GM21515 (cell line): ENCODE measurements around the gene SMAD1.

Experiments
- ATAC-seq: cut with Tn5 transposase; IDR thresholded peaks from one replicate; pipeline ENCODE4 v1.9.1; 2021; ENCODE audit not compliant: unreplicated experiment

SMAD1 gene

GRCh38 chr4:145488310-145488709 lies 6.7 kb downstream of the SMAD1 start:
- no peak for ATAC-seq

- ATAC-seq, result no peak
These were observed 7.9 kb downstream of the SMAD1 start for GRCh38 chr4:145489556-145489955.

GRCh38 chr4:145490361-145490760 lies 8.7 kb downstream of the SMAD1 start:
- no peak for ATAC-seq

- ATAC-seq, result no peak
These were observed 9.1 kb downstream of the SMAD1 start for GRCh38 chr4:145490796-145491195.

GRCh38 chr4:145492376-145492775 lies 10.7 kb downstream of the SMAD1 start:
- no peak for ATAC-seq

- no peak for ATAC-seq
These were observed 11.5 kb downstream of the SMAD1 start for GRCh38 chr4:145493166-145493565.

- ATAC-seq, result no peak
These were observed 13.1 kb downstream of the SMAD1 start for GRCh38 chr4:145494666-145495270.

GRCh38 chr4:145496292-145496691 lies 14.6 kb downstream of the SMAD1 start:
- no peak for ATAC-seq

GRCh38 chr4:145497199-145498149 lies 15.8 kb downstream of the SMAD1 start:
- no peak for ATAC-seq

- peak; percentile 78 for ATAC-seq
These were observed 16.8 kb downstream of the SMAD1 start for GRCh38 chr4:145498430-145498829.

GRCh38 chr4:145501051-145501660 lies 19.5 kb downstream of the SMAD1 start:
- ATAC-seq, result peak; percentile 35

- ATAC-seq, result no peak
These were observed 21.2 kb downstream of the SMAD1 start for GRCh38 chr4:145502809-145503208.

GRCh38 chr4:145503486-145504072 lies 21.9 kb downstream of the SMAD1 start:
- no peak for ATAC-seq

GRCh38 chr4:145505995-145506394 lies 24.3 kb downstream of the SMAD1 start:
- no peak for ATAC-seq

- ATAC-seq, result no peak
These were observed 26.0 kb downstream of the SMAD1 start for GRCh38 chr4:145507636-145508035.

- ATAC-seq, result no peak
These were observed 30.4 kb downstream of the SMAD1 start for GRCh38 chr4:145511913-145512522.

- ATAC-seq, result no peak
These were observed 31.5 kb downstream of the SMAD1 start for GRCh38 chr4:145513020-145513621.

GRCh38 chr4:145520172-145520571 lies 38.5 kb downstream of the SMAD1 start:
- ATAC-seq, result no peak

- ATAC-seq, result no peak
These were observed 39.6 kb downstream of the SMAD1 start for GRCh38 chr4:145521282-145521681.

GRCh38 chr4:145523117-145523516 lies 41.5 kb downstream of the SMAD1 start:
- no peak for ATAC-seq

GRCh38 chr4:145524552-145524951 lies 42.9 kb downstream of the SMAD1 start:
- no peak for ATAC-seq
